HG02884 (cell line): ENCODE results near the gene MS4A15.

Experiments
- ATAC-seq: cut with Tn5 transposase; IDR thresholded peaks from one replicate; pipeline ENCODE4 v1.9.1; 2021; ENCODE audit warnings: mild to moderate bottlenecking, moderate library complexity; ENCODE audit not compliant: unreplicated experiment

MS4A15 gene

DNA sequence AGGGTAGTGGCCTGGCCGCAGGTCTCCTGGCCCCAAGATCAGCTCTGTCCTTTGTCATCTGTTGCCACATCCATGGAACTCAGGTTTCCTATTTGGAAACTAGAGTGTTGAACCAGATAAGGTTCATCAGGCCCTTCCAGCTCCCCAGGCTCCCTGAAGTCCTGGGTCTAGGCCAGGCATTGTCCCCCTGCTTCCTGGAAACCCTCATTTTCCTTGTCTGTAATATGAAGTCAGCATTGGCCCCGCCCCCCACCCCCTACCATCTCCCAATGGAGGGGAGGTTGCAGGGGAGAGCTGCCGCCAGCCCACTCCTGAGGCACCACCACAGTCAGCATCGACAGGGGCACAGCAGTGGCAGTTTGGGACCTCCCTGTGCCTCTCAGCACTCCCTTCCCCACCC, 19.5 kb downstream of the MS4A15 start:
- ATAC-seq, result no peak

GRCh38 chr11:60777106-60777505, 20.4 kb downstream of the MS4A15 start:
- ATAC-seq, result no peak

- ATAC-seq, result no peak
Observed at GRCh38 chr11:60777572-60777971, 20.9 kb downstream of the MS4A15 start.

DNA sequence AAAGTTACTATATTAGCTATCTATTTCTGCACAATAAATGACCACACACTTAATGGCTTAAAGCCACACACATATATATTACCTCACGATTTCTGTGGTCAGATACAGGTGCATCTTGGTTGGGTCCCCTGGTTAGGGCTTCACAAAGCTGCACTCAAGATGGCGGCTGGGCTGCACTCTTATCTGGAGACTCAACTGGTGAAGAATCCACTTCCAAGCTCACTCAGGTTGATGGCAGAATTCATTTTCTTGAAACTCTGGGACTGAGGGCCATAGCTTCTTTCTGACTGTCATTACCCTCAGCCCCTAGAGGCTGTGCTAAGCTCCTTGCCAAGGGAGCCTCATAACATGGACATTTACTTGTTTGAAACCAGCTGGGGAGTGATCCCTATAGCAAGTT, 23.4 kb downstream of the MS4A15 start:
- ATAC-seq, result no peak

GRCh38 chr11:60780774-60781173, 24.1 kb downstream of the MS4A15 start:
- no peak for ATAC-seq

DNA sequence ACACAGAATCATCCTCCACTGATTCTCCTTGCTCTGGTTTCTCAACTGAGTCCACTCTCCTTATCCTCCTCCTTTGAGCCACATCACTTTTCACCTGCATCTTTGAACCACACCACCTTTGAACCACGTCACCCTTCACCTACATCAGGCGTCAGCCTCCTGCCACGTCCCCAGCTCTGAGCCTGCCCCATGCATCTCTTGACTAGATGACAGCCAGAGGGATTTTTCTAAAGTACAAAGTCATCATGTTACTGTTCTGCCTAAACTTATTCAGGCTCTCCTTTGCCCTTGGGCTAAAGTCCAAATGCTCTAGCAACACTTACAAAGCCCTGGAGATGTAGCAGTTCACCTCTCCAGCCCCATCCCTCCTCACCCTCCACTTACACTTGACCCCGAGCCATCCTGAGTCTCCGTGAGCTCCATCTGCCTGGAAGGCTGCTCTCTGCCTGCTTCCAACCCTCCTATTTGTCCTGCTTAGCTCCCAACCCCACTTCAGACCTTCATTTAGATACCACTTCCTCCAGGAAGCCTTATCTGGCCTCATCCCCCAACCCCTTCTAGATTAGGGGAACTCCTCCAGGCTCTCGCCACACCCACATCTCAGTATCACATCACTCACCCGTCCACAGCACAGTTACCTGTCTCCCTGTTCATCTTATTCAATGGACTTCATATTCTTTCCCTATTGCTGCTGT, 24.8 kb downstream of the MS4A15 start:
- ATAC-seq, result no peak

DNA sequence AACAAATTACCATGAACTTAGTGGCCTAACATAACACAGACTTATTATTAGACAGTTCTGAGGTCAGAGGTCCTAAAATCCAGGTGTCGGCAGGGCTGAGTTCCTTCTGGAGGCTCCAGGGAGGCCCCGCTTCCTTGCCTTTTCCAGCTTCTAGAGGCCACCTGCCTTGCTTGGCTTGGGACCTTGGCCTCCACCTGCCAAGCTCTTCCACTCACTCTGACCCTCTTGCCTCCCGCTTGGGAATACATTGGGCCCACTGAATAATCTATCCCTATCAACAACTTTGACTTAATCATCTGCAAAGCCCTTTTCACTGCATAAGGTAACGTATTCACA, 25.3 kb downstream of the MS4A15 start:
- no peak for ATAC-seq

DNA sequence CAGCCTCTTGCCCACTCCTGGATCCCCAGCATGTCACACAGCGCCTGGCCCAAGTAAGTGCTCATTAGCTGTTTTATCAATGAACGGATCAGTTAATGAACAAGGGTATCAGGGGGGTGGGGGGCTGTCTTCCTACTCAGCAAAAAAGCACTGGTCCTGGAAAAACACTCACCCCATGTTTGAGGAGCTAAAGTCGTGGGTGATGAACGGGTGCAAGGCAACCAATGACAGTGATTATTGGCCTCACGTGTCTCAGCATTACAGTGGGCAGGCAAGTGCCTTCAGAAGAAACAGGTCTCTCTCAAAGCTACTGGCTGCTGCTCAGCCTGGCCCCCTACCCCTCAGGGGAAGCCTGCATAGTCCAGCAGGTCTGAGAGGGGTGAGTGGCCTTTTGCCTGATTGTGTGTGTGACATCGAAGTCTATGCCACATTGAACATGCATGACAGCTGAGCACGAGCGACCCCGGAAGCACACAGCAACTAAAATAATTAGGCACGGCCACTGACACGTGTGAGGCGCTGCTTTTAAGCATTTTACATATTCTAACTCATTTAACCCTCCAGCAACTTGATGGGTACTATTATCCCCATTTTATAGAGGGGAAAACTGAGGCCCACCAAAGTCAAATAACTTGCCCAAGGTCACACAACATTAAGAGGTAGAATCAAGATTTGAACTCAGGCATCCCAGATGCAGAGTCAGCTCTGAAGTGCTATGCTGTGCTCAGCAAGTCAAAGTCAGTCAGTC, 25.9 kb downstream of the MS4A15 start:
- no peak for ATAC-seq

DNA sequence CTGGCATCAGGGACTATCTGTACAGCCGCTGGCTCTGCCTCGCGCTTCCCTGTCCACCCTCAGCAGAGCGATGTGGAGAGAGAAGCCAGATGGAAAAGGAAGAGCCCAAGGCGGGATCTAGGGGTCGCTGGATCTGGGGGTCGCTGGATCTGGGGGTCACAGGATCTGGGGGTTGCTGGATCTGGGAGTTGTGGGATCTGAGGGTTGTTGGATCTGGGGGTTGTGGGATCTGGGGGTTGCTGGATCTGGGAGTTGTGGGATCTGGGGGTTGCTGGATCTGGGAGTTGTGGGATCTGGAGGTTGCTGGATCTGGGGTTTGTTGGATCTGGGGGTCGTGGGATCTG, 26.4 kb downstream of the MS4A15 start:
- ATAC-seq, result no peak

- no peak for ATAC-seq
Observed at GRCh38 chr11:60783911-60784310, 27.2 kb downstream of the MS4A15 start.

- no peak for ATAC-seq
Observed at GRCh38 chr11:60785136-60785535, 28.5 kb downstream of the MS4A15 start, which contains the start of gene MS4A10. Gene MS4A10 (plus strand): TSS chr11:60785333. CDS start chr11:60790336, 5,003 bp downstream.

DNA sequence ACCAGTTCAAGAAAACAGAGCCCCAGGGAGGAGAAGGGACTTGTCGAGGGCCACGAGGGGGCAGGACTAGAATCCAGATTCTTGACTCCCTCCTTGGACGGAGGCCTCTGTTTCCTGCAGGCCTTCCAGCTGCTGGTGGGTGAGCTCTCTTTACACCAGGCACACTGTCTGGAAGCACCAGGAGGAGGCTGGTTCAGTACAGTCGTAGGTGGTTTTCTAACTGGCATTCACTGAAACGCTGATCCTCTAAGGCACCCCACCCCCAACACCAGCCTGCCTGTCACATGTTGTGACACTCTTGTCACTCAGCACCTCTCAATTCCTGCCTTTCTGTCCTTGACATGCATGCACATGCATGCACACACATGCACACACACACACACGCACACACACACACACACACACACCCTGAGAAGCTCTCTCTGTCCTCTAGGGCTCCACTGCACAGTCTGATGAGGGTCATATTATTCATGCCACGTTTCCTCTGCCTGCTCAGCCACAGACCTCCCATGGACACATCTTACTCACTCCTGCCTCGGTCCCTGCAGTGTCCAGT, 29.2 kb downstream of the MS4A15 start:
- no peak for ATAC-seq

- no peak for ATAC-seq
Observed at GRCh38 chr11:60786811-60787567, 30.3 kb downstream of the MS4A15 start.

- ATAC-seq, result no peak
Observed at GRCh38 chr11:60788401-60789125, 31.9 kb downstream of the MS4A15 start.

GRCh38 chr11:60790726-60791125, 34.1 kb downstream of the MS4A15 start:
- ATAC-seq, result no peak

- ATAC-seq, result no peak
Observed at GRCh38 chr11:60791153-60791933, 34.7 kb downstream of the MS4A15 start.

- no peak for ATAC-seq
Observed at GRCh38 chr11:60792521-60792920, 35.9 kb downstream of the MS4A15 start.

GRCh38 chr11:60795291-60795690, 38.6 kb downstream of the MS4A15 start:
- ATAC-seq, result no peak

DNA sequence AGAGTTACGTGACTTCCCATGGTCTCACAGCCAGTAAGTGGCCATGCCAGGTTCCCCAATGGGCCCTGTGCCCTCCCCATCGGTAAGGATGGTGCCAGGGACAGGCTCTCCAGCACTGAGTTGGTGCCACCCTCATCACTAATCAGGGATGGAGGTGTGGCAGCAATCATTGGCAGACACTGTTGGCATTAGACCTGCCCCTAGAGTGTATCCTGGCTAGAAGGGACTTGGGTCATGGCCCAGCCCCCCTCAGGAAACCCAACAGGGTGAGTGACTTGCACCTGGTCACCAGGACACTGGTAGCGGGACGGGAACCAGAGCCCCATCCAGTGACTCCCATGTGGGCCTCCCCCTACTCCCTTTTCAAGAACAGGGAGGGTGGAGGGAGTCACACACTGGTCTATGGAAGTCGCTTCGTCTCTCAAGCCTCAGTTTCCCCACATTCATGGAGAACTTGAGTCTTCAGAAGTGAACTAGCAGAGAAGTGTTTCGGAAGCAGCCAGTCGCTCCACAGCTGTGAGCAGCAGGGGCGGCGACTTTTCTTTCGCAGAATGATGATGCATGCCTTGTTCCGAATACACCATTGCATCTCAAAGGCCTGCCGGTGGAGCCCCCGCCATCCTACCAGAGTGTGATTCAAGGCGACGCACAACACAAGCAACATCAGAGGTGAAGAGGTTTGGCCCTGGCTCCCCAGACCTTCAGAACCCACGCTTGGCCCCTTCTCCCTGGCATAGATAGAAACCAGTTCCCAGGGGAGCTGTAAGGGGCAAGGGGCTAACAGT, 41.4 kb downstream of the MS4A15 start:
- ATAC-seq, result no peak
